Measurements from ENCODE around the gene KCNH5. TPM values are rescaled to one million over a fixed set of nuclear protein-coding genes. Genes with fewer than 3 reads are reported as not detected.

The KCNH5 gene
- total and polyA plus RNA-seq, 2 of the 13 experiments (the other 11 are each of a cell fraction or from before 2014, with no cell fraction given): not detected

DNA sequence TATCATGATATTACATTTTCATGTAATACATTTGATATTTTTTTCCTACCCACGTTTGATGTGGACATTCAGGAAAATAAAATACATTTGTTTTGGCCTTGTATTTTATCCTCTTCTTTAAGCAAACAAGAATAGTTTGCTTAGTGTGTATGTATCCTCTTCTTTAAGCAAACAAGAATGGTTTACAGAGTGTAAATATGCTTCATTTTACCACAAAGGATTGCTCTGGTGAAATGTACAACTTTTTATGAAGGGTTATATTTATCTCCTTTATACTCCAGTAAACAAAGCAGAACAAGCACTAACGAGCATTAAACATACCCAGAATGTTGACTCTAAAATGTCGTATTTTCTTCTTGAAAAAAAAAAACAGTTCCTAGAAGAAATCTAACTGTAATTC is 244.7 kb downstream of the KCNH5 start (continued):
- TF ChIP-seq, protein P1, sequence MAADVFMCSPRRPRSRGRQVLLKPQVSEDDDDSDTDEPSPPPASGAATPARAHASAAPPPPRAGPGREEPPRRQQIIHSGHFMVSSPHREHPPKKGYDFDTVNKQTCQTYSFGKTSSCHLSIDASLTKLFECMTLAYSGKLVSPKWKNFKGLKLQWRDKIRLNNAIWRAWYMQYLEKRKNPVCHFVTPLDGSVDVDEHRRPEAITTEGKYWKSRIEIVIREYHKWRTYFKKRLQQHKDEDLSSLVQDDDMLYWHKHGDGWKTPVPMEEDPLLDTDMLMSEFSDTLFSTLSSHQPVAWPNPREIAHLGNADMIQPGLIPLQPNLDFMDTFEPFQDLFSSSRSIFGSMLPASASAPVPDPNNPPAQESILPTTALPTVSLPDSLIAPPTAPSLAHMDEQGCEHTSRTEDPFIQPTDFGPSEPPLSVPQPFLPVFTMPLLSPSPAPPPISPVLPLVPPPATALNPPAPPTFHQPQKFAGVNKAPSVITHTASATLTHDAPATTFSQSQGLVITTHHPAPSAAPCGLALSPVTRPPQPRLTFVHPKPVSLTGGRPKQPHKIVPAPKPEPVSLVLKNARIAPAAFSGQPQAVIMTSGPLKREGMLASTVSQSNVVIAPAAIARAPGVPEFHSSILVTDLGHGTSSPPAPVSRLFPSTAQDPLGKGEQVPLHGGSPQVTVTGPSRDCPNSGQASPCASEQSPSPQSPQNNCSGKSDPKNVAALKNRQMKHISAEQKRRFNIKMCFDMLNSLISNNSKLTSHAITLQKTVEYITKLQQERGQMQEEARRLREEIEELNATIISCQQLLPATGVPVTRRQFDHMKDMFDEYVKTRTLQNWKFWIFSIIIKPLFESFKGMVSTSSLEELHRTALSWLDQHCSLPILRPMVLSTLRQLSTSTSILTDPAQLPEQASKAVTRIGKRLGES (CRISPR knock-in tag; IDR thresholded peaks at IDR 0.05; ENCODE audit: borderline replicate concordance): no peak
- TF ChIP-seq, protein P2, sequence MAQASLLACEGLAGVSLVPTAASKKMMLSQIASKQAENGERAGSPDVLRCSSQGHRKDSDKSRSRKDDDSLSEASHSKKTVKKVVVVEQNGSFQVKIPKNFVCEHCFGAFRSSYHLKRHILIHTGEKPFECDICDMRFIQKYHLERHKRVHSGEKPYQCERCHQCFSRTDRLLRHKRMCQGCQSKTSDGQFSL (CRISPR knock-in tag; IDR thresholded peaks at IDR 0.05): no peak
- TF ChIP-seq, protein P3, sequence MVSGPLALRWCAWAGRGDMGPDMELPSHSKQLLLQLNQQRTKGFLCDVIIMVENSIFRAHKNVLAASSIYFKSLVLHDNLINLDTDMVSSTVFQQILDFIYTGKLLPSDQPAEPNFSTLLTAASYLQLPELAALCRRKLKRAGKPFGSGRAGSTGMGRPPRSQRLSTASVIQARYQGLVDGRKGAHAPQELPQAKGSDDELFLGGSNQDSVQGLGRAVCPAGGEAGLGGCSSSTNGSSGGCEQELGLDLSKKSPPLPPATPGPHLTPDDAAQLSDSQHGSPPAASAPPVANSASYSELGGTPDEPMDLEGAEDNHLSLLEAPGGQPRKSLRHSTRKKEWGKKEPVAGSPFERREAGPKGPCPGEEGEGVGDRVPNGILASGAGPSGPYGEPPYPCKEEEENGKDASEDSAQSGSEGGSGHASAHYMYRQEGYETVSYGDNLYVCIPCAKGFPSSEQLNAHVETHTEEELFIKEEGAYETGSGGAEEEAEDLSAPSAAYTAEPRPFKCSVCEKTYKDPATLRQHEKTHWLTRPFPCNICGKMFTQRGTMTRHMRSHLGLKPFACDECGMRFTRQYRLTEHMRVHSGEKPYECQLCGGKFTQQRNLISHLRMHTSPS (CRISPR knock-in tag; IDR thresholded peaks at IDR 0.05; ENCODE audit: low read depth): no peak
- TF ChIP-seq ZSCAN29 (CRISPR knock-in tag; conservative IDR thresholded peaks at IDR 0.05) (no peak), HOXA3 (CRISPR knock-in tag; IDR thresholded peaks at IDR 0.05) (no peak)
- TF ChIP-seq, protein P4, sequence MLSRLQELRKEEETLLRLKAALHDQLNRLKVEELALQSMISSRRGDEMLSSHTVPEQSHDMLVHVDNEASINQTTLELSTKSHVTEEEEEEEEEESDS (CRISPR knock-in tag; IDR thresholded peaks at IDR 0.05; ENCODE audit: borderline replicate concordance): no peak

DNA sequence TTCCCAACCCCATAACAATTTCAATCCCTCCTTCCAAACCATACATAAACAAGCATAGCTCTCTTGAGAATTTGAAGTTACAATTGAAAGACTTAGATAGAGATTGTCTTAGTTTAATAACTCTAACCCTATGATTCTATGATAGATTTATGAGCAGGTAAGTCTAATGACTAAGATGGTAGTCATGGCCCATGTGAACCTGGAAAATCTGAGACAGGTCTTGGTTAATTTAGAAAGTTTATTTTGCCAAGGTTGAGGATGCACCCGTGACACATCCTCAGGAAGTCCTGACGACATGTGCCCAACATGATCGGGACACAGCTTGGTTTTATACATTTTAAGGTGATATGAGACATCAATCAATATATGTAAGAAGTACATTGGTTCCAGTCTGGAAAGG is 248.8 kb downstream of the KCNH5 start:
- H3K79me2 ChIP-seq (ENCODE audit: insufficient read depth, low read length): no peaks in the 10 kb centered on the region
- no peak overlapping the region for H3K9ac ChIP-seq (ENCODE audit: insufficient read depth, low read depth, low read length)
- H3K27me3 ChIP-seq (ENCODE audit: control insufficient read depth in 1 of 2, insufficient read depth in 2 of 2, low read length in 2 of 2): no peaks in the 10 kb centered on the region
- ChIA-PET CTCF (ENCODE audit: low intra/inter-chr PET ratio, low total read pairs) (no interaction called here), POLR2A (no interaction called here)
- no peak overlapping the region for H2AFZ ChIP-seq (ENCODE audit: low read length)
- in situ Hi-C loops (cut with HindIII; ENCODE audit: extremely low pct_ligation_motif_present, low pct_unique_long_range_greater_than_20kb): no loop called here
- no peak for DNase-seq (ENCODE audit: low spot score)
- ATAC-seq: no peak
- BruUV-seq (replicated peaks): no TSS peak
- H3K36me3 ChIP-seq (replicated peaks in 1 of 2; ENCODE audit: control insufficient read depth in 1 of 2, insufficient read depth in 2 of 2, low read length in 2 of 2): no peaks in the 10 kb centered on the region
- TF ChIP-seq ZNF446 (CRISPR knock-in tag; IDR thresholded peaks at IDR 0.05): no peak
- no peak for TF ChIP-seq MEIS1 (CRISPR knock-in tag; IDR thresholded peaks at IDR 0.05; ENCODE audit: borderline replicate concordance)
- TF ChIP-seq ZNF335 (CRISPR knock-in tag; IDR thresholded peaks at IDR 0.05): no peak
- TF ChIP-seq, protein P5, sequence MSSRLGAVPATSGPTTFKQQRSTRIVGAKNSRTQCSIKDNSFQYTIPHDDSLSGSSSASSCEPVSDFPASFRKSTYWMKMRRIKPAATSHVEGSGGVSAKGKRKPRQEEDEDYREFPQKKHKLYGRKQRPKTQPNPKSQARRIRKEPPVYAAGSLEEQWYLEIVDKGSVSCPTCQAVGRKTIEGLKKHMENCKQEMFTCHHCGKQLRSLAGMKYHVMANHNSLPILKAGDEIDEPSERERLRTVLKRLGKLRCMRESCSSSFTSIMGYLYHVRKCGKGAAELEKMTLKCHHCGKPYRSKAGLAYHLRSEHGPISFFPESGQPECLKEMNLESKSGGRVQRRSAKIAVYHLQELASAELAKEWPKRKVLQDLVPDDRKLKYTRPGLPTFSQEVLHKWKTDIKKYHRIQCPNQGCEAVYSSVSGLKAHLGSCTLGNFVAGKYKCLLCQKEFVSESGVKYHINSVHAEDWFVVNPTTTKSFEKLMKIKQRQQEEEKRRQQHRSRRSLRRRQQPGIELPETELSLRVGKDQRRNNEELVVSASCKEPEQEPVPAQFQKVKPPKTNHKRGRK (CRISPR knock-in tag; IDR thresholded peaks at IDR 0.05): no peak
- H3K4me2 ChIP-seq (ENCODE audit: low read depth, low read length): no peak overlapping the region
- 27% methylated on average over 3 of the region's 3 CpGs for WGBS (ENCODE audit: low lambda C conversion rate)
- H3K27ac ChIP-seq (ENCODE audit: extremely low read length, insufficient read depth, low read length): no peak overlapping the region
- H4K20me1 ChIP-seq (ENCODE audit: insufficient read depth, low read length): no peaks in the 10 kb centered on the region
- H3K4me1 ChIP-seq (ENCODE audit: insufficient read depth, low read length): peaks cover 10% of the 10 kb centered on the region; the same call in 1 of the 2 replicates
- no peak for FAIRE-seq
- intact Hi-C loops (cut with micrococcal nuclease; ENCODE audit: unreplicated experiment): no loop called here
- H3K9me3 ChIP-seq (ENCODE audit: low read length): 0 out of 2 replicates have a peak, but pooled peaks cover 3% of the 10 kb centered on the region
- no peak overlapping the region for H3K4me3 ChIP-seq (replicated peaks in 1 of 3; ENCODE audit: insufficient read depth in 1 of 3, low read depth in 2 of 3, low read length in 3 of 3)
